ENCODE data around the gene GRM8.

The GRM8 gene

DNA sequence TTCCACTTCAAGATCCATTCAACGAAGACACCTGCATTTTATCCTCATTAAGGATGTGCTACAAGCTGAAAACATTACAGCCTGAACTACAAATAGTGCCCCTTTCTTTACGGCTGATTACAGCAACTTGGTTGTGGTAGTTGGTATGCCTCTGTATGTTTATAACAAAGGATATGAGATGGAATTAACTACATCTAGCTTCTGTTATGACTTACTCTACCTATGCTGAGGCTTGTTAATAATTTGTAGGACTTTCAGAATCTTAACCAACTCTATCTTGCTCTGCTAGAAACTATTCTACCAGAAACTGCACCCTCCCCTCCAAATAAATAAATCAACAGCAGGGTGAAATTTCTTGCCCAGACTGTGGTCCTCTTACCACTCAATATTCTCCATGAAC, 448.1 kb downstream of the GRM8 start:
- Histone ChIP-seq H3K9ac (ENCODE audit: low read length) (no peak overlapping the region), H3K4me1 (ENCODE audit: insufficient read depth, low read length) (no peaks in the 10 kb centered on the region), H3K27ac (ENCODE audit: low read depth, low read length) (no peak overlapping the region), H3K27me3 (ENCODE audit: control insufficient read depth in 1 of 2, insufficient read depth in 2 of 2, low read length in 2 of 2) (no peaks in the 10 kb centered on the region), H3K9me3 (ENCODE audit: low read length) (no peaks in the 10 kb centered on the region), H3K4me3 (ENCODE audit: low read depth in 1 of 2, low read length in 2 of 2) (no peak overlapping the region), H3K36me3 (ENCODE audit: insufficient read depth, low read length) (no peaks in the 10 kb centered on the region)

DNA sequence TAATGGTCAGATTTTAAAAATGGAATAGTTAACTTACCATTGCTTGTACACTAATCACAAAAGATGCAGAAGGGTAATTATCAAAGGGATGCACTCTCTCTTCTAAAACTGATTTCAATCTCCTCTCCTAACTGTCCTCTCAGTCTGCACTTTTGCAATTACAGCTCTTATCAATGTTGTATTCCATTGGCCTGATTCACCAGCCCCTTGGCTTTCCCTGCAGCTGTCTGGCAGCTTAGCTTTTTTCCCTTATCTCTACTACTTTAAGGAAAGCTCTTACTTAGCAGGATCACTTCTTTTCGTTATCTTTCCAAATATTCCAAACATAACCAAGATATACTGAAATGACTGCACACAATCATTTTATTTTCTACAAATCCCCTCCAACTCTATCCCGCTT, 448.8 kb downstream of the GRM8 start:
- Histone ChIP-seq H3K36me3 (ENCODE audit: insufficient read depth, low read length) (no peaks in the 10 kb centered on the region), H3K27me3 (ENCODE audit: control insufficient read depth in 1 of 2, insufficient read depth in 2 of 2, low read length in 2 of 2) (no peaks in the 10 kb centered on the region), H3K4me1 (ENCODE audit: insufficient read depth, low read length) (no peaks in the 10 kb centered on the region), H3K9ac (ENCODE audit: low read length) (no peak overlapping the region), H3K4me3 (ENCODE audit: low read depth in 1 of 2, low read length in 2 of 2) (no peak overlapping the region), H3K27ac (ENCODE audit: low read depth, low read length) (no peak overlapping the region), H3K9me3 (ENCODE audit: low read length) (no peaks in the 10 kb centered on the region)

DNA sequence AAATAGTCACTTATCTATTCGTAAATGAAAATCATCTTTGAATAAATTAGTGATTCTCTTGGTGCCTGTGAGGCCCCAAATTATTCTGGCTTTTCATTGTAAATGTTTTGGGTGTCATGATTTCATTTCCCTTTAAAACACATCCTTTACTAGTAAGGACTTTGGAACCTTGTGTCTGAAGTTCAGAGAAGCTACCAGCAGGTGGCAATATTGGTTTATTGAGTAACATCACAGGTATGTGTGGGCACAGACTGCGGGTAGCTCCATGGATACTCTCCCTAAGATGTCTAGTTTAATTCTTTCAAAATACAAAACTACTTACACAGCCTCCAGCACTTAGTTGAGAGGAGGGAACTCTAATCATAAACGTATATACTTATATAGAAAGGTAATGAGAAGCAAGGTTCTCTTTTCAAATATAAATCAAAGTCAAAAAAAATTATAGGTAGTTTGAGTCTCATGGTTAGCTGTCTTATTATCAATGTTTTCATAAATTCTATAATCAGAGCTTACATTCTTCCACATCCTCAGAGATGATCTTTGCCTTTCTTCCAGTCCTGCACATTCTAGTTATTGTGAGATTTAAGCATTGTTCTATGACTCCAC, 449.6 kb downstream of the GRM8 start:
- Histone ChIP-seq H3K36me3 (ENCODE audit: insufficient read depth, low read length) (no peaks in the 10 kb centered on the region), H3K4me3 (ENCODE audit: low read depth in 1 of 2, low read length in 2 of 2) (no peak overlapping the region), H3K27ac (ENCODE audit: low read depth, low read length) (no peak overlapping the region), H3K27me3 (ENCODE audit: control insufficient read depth in 1 of 2, insufficient read depth in 2 of 2, low read length in 2 of 2) (no peaks in the 10 kb centered on the region), H3K9ac (ENCODE audit: low read length) (no peak overlapping the region), H3K4me1 (ENCODE audit: insufficient read depth, low read length) (no peaks in the 10 kb centered on the region), H3K9me3 (ENCODE audit: low read length) (no peaks in the 10 kb centered on the region)

DNA sequence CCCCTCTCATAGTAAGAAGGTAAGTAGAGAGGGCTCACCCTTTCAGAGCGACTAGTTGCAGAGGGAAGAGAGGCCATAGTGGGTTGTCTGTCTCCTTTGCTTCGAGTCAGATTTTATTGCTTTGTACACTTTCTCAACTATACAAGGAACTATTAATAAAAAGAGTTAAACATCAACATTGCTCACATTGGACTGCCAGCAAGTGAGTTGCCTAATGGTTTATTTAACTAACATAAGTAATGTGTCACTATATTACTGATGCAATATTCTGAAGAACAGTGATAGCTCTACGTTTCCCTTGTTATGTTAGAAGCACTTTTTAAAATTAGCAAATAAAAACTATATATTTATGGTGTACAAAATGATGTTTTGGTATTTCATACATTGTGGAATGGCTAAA, 451.0 kb downstream of the GRM8 start:
- H3K36me3 ChIP-seq (ENCODE audit: insufficient read depth, low read length) = no peaks in the 10 kb centered on the region
- no peak overlapping the region for H3K9ac ChIP-seq (ENCODE audit: low read length)
- H3K9me3 ChIP-seq (ENCODE audit: low read length) = no peaks in the 10 kb centered on the region
- no peaks in the 10 kb centered on the region for H3K27me3 ChIP-seq (ENCODE audit: control insufficient read depth in 1 of 2, insufficient read depth in 2 of 2, low read length in 2 of 2)
- no peak overlapping the region for H3K4me3 ChIP-seq (ENCODE audit: low read depth in 1 of 2, low read length in 2 of 2)
- H3K27ac ChIP-seq (ENCODE audit: low read depth, low read length) = no peak overlapping the region
- no peaks in the 10 kb centered on the region for H3K4me1 ChIP-seq (ENCODE audit: insufficient read depth, low read length)

DNA sequence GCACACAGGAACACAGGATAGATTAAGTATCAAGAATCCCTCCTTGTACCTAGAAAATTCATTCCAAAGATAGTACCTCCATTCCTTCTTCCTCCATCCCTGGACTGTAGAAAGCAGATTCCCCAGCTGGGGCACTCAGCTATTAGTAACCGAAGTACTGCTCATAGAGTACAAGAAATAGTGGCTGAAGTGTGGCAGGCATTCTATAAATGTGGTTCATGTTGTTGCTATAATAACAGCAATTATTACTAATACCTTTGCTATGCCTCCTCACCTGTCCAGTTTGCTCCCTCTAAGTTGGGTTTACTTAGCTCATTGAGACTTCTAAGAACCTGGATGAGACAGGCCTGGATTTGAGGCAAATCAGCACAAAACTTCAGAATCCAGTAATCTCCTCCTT, 453.2 kb downstream of the GRM8 start:
- H3K36me3 ChIP-seq (ENCODE audit: insufficient read depth, low read length) = no peaks in the 10 kb centered on the region
- H3K9me3 ChIP-seq (ENCODE audit: low read length) = no peaks in the 10 kb centered on the region
- no peak overlapping the region for H3K27ac ChIP-seq (ENCODE audit: low read depth, low read length)
- H3K27me3 ChIP-seq (ENCODE audit: control insufficient read depth in 1 of 2, insufficient read depth in 2 of 2, low read length in 2 of 2) = no peaks in the 10 kb centered on the region
- H3K4me3 ChIP-seq (ENCODE audit: low read depth in 1 of 2, low read length in 2 of 2) = no peak overlapping the region
- no peaks in the 10 kb centered on the region for H3K4me1 ChIP-seq (ENCODE audit: insufficient read depth, low read length)
- no peak overlapping the region for H3K9ac ChIP-seq (ENCODE audit: low read length)

DNA sequence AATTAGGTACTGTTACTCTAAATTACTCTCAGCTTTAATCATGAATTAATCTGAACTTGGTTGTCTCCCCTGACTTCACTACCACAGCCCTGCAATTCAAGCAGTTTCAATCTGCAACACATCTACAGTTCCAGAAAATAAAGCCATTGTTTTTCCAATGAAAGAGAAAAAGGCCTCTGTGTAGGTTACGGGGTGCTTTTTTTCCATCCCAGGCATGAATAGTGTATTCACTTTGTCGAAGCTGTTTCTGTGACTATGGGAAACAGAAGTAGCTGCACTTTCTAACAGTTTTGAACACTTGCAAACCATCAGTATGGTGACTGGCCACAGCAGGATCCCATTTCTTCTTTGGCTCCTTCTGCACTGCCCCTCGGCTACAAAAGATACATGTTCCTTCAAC, 460.2 kb downstream of the GRM8 start:
- Histone ChIP-seq H3K27ac (ENCODE audit: low read depth, low read length) (no peak overlapping the region), H3K9ac (ENCODE audit: low read length) (no peak overlapping the region), H3K4me3 (ENCODE audit: low read depth in 1 of 2, low read length in 2 of 2) (no peak overlapping the region)

DNA sequence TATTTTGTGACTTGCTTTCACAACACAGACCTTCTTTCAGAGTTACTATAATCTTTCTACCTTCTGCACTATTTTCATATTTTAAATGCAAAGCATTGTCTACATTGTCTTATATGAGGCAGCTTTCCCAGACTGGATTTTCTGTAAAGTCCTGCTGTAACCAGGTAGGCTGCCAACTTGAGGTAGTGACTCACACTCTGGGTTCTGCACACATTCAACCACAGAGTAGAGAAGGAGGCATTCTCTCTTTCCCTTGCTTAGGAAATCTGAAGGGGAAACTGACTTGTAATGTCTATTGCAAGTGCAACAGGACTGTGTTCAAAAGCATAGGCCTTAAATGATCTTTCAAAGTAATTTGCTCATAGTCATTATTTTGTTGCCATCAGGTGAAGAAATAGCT, 461.4 kb downstream of the GRM8 start:
- no peaks in the 10 kb centered on the region for H3K36me3 ChIP-seq (ENCODE audit: insufficient read depth, low read length)
- H3K27me3 ChIP-seq (ENCODE audit: control insufficient read depth in 1 of 2, insufficient read depth in 2 of 2, low read length in 2 of 2) = no peaks in the 10 kb centered on the region
- no peak overlapping the region for H3K4me3 ChIP-seq (ENCODE audit: low read depth in 1 of 2, low read length in 2 of 2)
- H3K9ac ChIP-seq (ENCODE audit: low read length) = no peak overlapping the region
- H3K4me1 ChIP-seq (ENCODE audit: insufficient read depth, low read length) = no peaks in the 10 kb centered on the region
- no peak overlapping the region for H3K27ac ChIP-seq (ENCODE audit: low read depth, low read length)
- H3K9me3 ChIP-seq (ENCODE audit: low read length) = no peaks in the 10 kb centered on the region

More for the DNA sequence above, 460.2 kb downstream of the GRM8 start:
- Histone ChIP-seq H3K27me3 (ENCODE audit: control insufficient read depth in 1 of 2, insufficient read depth in 2 of 2, low read length in 2 of 2) (no peaks in the 10 kb centered on the region), H3K9me3 (ENCODE audit: low read length) (no peaks in the 10 kb centered on the region), H3K4me1 (ENCODE audit: insufficient read depth, low read length) (no peaks in the 10 kb centered on the region), H3K36me3 (ENCODE audit: insufficient read depth, low read length) (no peaks in the 10 kb centered on the region)

DNA sequence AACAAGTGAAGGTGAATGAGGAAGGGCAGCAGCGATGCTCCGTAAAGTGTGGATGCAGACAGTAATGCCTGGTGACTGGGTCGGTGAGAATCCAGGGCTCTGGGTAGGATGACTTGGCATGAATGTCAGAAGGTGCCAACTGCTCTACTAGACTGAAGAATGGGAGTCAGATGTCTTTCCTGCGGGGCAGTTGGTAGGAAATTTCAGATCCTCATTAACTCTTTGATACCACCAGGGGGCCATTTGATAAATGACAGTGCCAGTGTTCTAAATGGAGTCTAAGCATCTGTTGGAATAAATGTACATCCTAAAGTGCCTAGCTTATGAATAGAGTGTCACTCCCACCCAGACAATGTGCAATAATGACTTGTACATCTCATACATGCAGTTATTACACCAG, 462.0 kb downstream of the GRM8 start:
- Histone ChIP-seq H3K4me3 (ENCODE audit: low read depth in 1 of 2, low read length in 2 of 2) (no peak overlapping the region), H3K27ac (ENCODE audit: low read depth, low read length) (no peak overlapping the region), H3K4me1 (ENCODE audit: insufficient read depth, low read length) (no peaks in the 10 kb centered on the region), H3K9me3 (ENCODE audit: low read length) (no peaks in the 10 kb centered on the region), H3K9ac (ENCODE audit: low read length) (no peak overlapping the region), H3K27me3 (ENCODE audit: control insufficient read depth in 1 of 2, insufficient read depth in 2 of 2, low read length in 2 of 2) (no peaks in the 10 kb centered on the region), H3K36me3 (ENCODE audit: insufficient read depth, low read length) (no peaks in the 10 kb centered on the region)

DNA sequence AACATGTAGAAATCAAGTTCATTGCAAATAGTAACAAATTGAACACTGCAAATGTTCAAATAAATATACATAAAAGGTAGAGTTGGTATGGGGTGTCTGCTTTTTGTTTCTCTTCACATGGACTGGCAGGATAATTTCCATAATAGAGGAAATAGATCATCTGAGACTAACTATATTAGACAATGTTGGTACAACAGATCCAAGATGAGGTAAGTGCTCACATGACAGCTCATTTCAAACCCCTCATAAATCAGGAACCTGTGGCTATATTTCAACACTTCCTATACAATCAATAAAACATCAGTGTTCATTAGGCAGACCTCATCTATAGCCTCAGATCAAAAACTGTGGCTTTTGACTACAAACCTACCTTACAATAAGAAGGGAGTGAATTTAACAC, 469.1 kb downstream of the GRM8 start:
- no peak overlapping the region for H3K9ac ChIP-seq (ENCODE audit: low read length)
- no peak overlapping the region for H3K27ac ChIP-seq (ENCODE audit: low read depth, low read length)
- no peaks in the 10 kb centered on the region for H3K9me3 ChIP-seq (ENCODE audit: low read length)
- no peak overlapping the region for H3K4me3 ChIP-seq (ENCODE audit: low read depth in 1 of 2, low read length in 2 of 2)
- H3K27me3 ChIP-seq (ENCODE audit: control insufficient read depth in 1 of 2, insufficient read depth in 2 of 2, low read length in 2 of 2) = no peaks in the 10 kb centered on the region
- no peaks in the 10 kb centered on the region for H3K4me1 ChIP-seq (ENCODE audit: insufficient read depth, low read length)
- H3K36me3 ChIP-seq (ENCODE audit: insufficient read depth, low read length) = no peaks in the 10 kb centered on the region

DNA sequence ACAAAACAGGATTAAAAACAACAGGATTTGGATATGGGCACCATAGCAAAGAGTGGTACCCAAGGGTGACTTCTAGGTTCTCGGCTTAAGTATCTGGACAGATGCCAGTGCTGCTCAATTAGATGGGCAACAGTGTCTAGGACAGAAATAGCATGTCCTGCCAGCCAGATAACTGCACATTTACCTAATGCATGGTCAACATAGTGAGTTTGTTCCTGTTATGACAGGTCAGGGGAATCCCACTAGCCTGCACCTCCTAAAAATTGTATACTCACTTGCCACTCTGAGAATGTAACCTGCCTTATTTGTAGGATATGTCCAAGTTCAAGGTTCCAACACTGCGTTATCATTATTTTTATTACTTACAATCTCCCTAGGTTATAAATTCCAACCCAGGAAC, 471.7 kb downstream of the GRM8 start:
- Histone ChIP-seq H3K4me3 (ENCODE audit: low read depth in 1 of 2, low read length in 2 of 2) (no peak overlapping the region), H3K4me1 (ENCODE audit: insufficient read depth, low read length) (no peaks in the 10 kb centered on the region), H3K9ac (ENCODE audit: low read length) (no peak overlapping the region), H3K36me3 (ENCODE audit: insufficient read depth, low read length) (no peaks in the 10 kb centered on the region), H3K9me3 (ENCODE audit: low read length) (no peaks in the 10 kb centered on the region), H3K27ac (ENCODE audit: low read depth, low read length) (no peak overlapping the region), H3K27me3 (ENCODE audit: control insufficient read depth in 1 of 2, insufficient read depth in 2 of 2, low read length in 2 of 2) (no peaks in the 10 kb centered on the region)

DNA sequence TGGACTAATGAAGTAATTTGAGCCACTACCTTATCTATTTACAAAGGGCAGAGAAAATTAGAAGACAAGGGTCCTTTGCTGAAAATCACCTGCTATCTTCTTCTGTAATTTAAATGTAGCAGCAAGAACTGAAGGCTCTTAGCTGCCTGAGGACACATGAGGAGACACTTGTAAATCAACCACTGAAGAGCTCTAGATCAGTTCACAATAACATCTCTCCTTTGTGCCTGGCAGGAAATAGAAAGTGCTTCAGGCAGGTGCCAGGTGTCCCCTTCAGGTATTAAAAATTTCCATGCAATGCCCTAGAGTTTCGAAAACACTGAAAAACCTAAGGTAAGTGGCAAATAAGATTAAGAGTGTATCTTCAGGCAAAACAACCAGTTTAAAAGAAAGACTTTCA, 474.6 kb downstream of the GRM8 start:
- Histone ChIP-seq H3K27me3 (ENCODE audit: control insufficient read depth in 1 of 2, insufficient read depth in 2 of 2, low read length in 2 of 2) (no peaks in the 10 kb centered on the region), H3K4me3 (ENCODE audit: low read depth in 1 of 2, low read length in 2 of 2) (no peak overlapping the region), H3K27ac (ENCODE audit: low read depth, low read length) (no peak overlapping the region), H3K9ac (ENCODE audit: low read length) (no peak overlapping the region), H3K9me3 (ENCODE audit: low read length) (no peaks in the 10 kb centered on the region), H3K4me1 (ENCODE audit: insufficient read depth, low read length) (no peaks in the 10 kb centered on the region), H3K36me3 (ENCODE audit: insufficient read depth, low read length) (no peaks in the 10 kb centered on the region)

DNA sequence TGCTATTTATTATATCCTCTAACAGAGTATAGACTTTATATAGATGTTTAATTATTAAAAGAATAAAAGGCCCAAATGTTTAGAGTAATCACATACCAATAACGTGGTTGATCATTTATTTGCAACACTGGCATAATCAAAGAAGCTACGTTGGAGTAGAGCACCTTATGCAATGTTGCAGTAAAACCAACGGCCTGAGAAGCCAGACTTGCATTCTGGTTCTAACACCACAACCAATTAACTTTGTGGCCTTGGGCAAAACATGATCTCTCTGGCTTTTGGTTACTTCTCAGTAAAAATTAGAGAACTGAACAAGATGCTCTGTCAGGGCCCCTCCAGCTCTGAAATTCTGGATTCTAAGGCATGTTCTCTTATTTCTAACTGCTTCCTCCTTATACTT, 476.2 kb downstream of the GRM8 start:
- Histone ChIP-seq H3K9me3 (ENCODE audit: low read length) (no peaks in the 10 kb centered on the region), H3K4me1 (ENCODE audit: insufficient read depth, low read length) (no peaks in the 10 kb centered on the region), H3K36me3 (ENCODE audit: insufficient read depth, low read length) (no peaks in the 10 kb centered on the region), H3K27me3 (ENCODE audit: control insufficient read depth in 1 of 2, insufficient read depth in 2 of 2, low read length in 2 of 2) (no peaks in the 10 kb centered on the region), H3K4me3 (ENCODE audit: low read depth in 1 of 2, low read length in 2 of 2) (no peak overlapping the region), H3K27ac (ENCODE audit: low read depth, low read length) (no peak overlapping the region), H3K9ac (ENCODE audit: low read length) (no peak overlapping the region)
